Gastrocnemius medialis (tissue), 4 donors: Measurements from ENCODE around the gene TTC28. TPM values are rescaled to one million over a fixed set of nuclear protein-coding genes. Genes with fewer than 3 reads are reported as not detected.

ENCODE experiments used
- ATAC-seq, 2 donors: fragments of 150-250 bp; one replicate each; pipeline ENCODE4 v1.9.1; 2016
- DNase-seq, 2 donors: peaks; one replicate each; pipeline ENCODE4 v3.0.0-alpha.2; 2019
- H3K27ac ChIP-seq, 4 donors: fragments of 200-600 bp; sonication (generic); 1 replicate in 1 of 4; 2 replicates in 3 of 4; pipeline ENCODE4 v1.5.1; 2016 to 2018; ENCODE audit warnings: mild to moderate bottlenecking in 2 of 4, moderate library complexity in 1 of 4
- H3K27me3 ChIP-seq, 3 donors: fragments of 200-600 bp; sonication (generic) in 2 of 3; 1 replicate in 1 of 3; 2 replicates in 2 of 3; pipeline versions ENCODE4 v1.5.1 to v1.6.0; 2016 to 2019; ENCODE audit warnings: mild to moderate bottlenecking in 1 of 3, moderate library complexity in 1 of 3
- H3K36me3 ChIP-seq, 2 donors: fragments of 200-600 bp; sonication (generic) in 1 of 2; one replicate each; pipeline ENCODE4 v1.5.1; 2017 to 2018
- H3K4me1 ChIP-seq, 2 donors: fragments of 200-600 bp; sonication (generic) in 1 of 2; one replicate each; pipeline ENCODE4 v1.5.1; 2016 to 2017; ENCODE audit warnings: mild to moderate bottlenecking in 2 of 2
- H3K4me3 ChIP-seq, 4 donors: fragments of 200-600 bp; sonication (generic) in 3 of 4; 1 replicate in 1 of 4; 2 replicates in 3 of 4; pipeline ENCODE4 v1.5.1; 2016 to 2019; ENCODE audit warnings: mild to moderate bottlenecking in 2 of 4
- H3K9me3 ChIP-seq, 3 donors: fragments of 200-600 bp; sonication (generic) in 2 of 3; 1 replicate in 1 of 3; 2 replicates in 2 of 3; pipeline ENCODE4 v1.5.1; 2016 to 2019
- CTCF ChIP-seq, 5 experiments: fragments of 450-650 bp in 3 of 5; fragments of 200-600 bp in 2 of 5; sonication (generic) in 2 of 5; IDR thresholded peaks in 4 of 5; conservative IDR thresholded peaks in 1 of 5; 1 replicate in 4 of 5; 2 replicates in 1 of 5; pipeline ENCODE4 v1.5.1; 2016 to 2019; ENCODE audit warnings: antibody characterized with exemption in 5 of 5, mild to moderate bottlenecking in 3 of 5, moderate library complexity in 3 of 5
- POLR2A ChIP-seq, 2 donors: fragments of 450-650 bp; IDR thresholded peaks; one replicate each; pipeline ENCODE4 v1.6.1; 2017; ENCODE audit warnings: antibody characterized with exemption in 2 of 2, mild to moderate bottlenecking in 2 of 2, moderate library complexity in 2 of 2
- in situ Hi-C, 4 donors: fragments of 200-750 bp; cut with MboI; loops; one replicate each; pipeline versions ENCODE4 v1.15.0 to v1.8.0; 2017; ENCODE audit warnings: low sequenced_read_pairs in 4 of 4
- intact Hi-C: fragments of 100-400 bp; cut with DNase I; formaldehyde crosslinking; loops from one replicate; pipeline ENCODE4 v1.15.1; 2023; ENCODE audit warnings: low total_unique reads
- total RNA-seq, 4 donors: library from RNA; depleted of rRNA; stranded (reverse); fragments of >200 nt; gene quantifications; one replicate each; pipeline versions ENCODE4 v1.1.0 to v1.2.3, GENCODE V29; 2016

TTC28 gene
- total RNA-seq, 4 donors from 2014 or later: 6.3 to 18.1 (median 8.4) TPM

DNA sequence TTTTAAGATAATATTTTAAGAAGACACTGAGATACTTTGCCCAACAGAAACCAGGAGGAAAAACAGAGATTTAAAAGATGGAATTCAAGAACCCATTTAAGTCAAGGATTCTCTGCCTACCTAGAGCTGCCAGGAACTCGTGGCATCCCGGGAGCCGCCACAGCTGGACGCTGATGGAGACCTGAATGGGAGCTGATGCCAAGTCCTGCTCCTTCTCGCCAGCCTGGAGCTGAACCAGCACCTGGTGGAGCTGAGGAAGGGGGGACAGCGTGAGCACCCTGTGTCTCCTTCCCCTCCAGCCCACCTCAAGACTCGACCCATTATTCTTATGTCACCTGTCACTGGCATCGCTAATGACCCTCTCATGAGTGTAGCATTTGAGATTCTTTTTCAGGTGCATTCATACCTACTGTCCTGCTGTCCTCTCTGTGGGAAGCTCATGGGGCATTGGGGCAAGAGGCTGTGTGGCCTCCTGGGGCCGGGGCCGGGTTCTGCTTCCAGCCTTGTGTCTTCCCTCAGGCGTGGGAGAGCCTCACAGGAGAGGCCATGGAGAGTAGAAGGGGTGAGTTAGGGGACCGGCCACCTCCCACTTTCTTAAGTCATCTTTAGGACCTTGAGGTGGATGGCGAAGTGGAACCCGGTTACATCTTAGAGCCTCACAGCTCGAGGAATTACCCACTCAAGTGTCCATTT, 689.7 kb downstream of the TTC28 start:
- DNase-seq: no peak
- no peak for TF ChIP-seq POLR2A (IDR thresholded peaks at IDR 0.05)
- no peak for TF ChIP-seq CTCF (IDR thresholded peaks at IDR 0.05 in 4 of 5, conservative IDR thresholded peaks at IDR 0.05 in 1 of 5)
- in situ Hi-C loops: no loop called here
- intact Hi-C loops: loop anchor here (5.0 kb wide), 1 partner anchor 68 kb away; no protein-coding TSS in a partner anchor
- H3K27me3 ChIP-seq: no peaks in the 10 kb centered on the region
- H3K27ac ChIP-seq: peak overlapping the region; percentile 61 to 75 (median 72)
- no peak overlapping the region for H3K4me3 ChIP-seq
- no peak for ATAC-seq
- peaks cover 12 to 15% of the 10 kb centered on the region in 2 donors for H3K4me1 ChIP-seq
- H3K36me3 ChIP-seq: no peaks in the 10 kb centered on the region
- H3K9me3 ChIP-seq: no peaks in the 10 kb centered on the region

DNA sequence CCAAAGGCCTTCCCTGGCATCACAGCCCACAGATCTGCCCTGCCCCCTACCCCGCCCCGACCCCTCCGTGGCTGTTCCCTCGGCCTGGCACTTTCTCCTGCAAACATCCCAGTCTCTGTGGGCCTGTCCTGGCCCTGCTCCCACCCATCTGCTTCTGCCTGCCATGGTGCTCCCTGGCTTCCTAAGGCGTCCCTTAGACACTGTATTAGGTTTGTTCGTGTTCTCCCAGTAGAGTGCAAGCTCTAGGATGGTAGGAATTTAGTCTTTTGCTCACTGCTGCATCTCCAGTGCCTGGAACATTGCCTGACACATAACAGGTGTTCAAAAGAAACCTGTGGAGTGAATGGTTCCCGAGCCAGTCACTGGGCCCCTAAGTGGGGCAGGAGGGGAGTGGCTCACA, 690.9 kb downstream of the TTC28 start:
- Histone ChIP-seq H3K4me3 (no peak overlapping the region), H3K9me3 (no peaks in the 10 kb centered on the region), H3K4me1 (peaks cover 13 to 17% of the 10 kb centered on the region in 2 donors), H3K27me3 (no peaks in the 10 kb centered on the region), H3K36me3 (no peaks in the 10 kb centered on the region), H3K27ac (no peak overlapping the region)
- TF ChIP-seq CTCF (IDR thresholded peaks at IDR 0.05 in 4 of 5, conservative IDR thresholded peaks at IDR 0.05 in 1 of 5) (no peak), POLR2A (IDR thresholded peaks at IDR 0.05) (no peak)
- no peak for ATAC-seq
- intact Hi-C loops: no loop called here
- DNase-seq: no peak
- in situ Hi-C loops: no loop called here

DNA sequence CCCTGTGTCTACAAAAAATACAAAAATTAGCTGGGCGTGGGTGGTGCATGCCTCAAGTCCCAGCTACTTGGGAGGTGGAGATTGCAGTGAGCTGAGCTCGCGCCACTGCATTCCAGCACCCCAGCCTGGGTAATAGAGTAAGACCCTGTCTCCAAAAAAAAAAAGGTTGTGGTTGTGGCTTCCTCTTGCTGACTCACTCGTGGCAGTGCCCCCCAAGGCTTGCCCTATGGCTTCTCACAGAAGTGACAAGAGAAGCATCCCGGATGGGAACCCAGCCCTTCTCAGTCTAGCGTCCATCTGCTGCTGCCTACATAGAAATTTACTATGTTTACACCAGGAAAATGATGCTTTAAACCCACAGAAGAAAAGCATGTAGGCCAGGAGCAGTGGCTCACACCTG, 692.1 kb downstream of the TTC28 start:
- Histone ChIP-seq H3K4me3 (no peak overlapping the region), H3K36me3 (no peaks in the 10 kb centered on the region), H3K27me3 (no peaks in the 10 kb centered on the region), H3K4me1 (peaks cover 13 to 17% of the 10 kb centered on the region in 2 donors), H3K9me3 (no peaks in the 10 kb centered on the region), H3K27ac (peak overlapping the region in 1 of 4 donors; percentile 59)
- intact Hi-C loops: no loop called here
- no peak for TF ChIP-seq POLR2A (IDR thresholded peaks at IDR 0.05)
- TF ChIP-seq CTCF (IDR thresholded peaks at IDR 0.05 in 4 of 5, conservative IDR thresholded peaks at IDR 0.05 in 1 of 5): no peak
- in situ Hi-C loops: no loop called here
- ATAC-seq (no peak), DNase-seq (no peak)

GRCh38 chr22:27986937-27987336, 692.7 kb downstream of the TTC28 start:
- DNase-seq: no peak
- TF ChIP-seq CTCF (IDR thresholded peaks at IDR 0.05 in 4 of 5, conservative IDR thresholded peaks at IDR 0.05 in 1 of 5): no peak
- TF ChIP-seq POLR2A (IDR thresholded peaks at IDR 0.05): no peak
- Histone ChIP-seq H3K4me3 (no peak overlapping the region), H3K27ac (peak overlapping the region in 2 of 4 donors; percentile 30 to 59), H3K27me3 (no peaks in the 10 kb centered on the region), H3K4me1 (peaks cover 13 to 17% of the 10 kb centered on the region in 2 donors), H3K9me3 (no peaks in the 10 kb centered on the region), H3K36me3 (peaks cover 0 to 4% of the 10 kb centered on the region in 2 donors)
- in situ Hi-C loops (no loop called here), intact Hi-C loops (no loop called here)
- ATAC-seq: no peak
